ENCODE data around the gene TRIO. TPM values are rescaled to one million over a fixed set of nuclear protein-coding genes. Genes with fewer than 3 reads are reported as not detected.

The TRIO gene
- polyA plus RNA-seq, 12 donors = 152 to 272 (median 172) TPM; not detected in 1

GRCh38 chr5:14286574-14287421, 143.7 kb downstream of the TRIO start:
- no peak for DNase-seq

- peak; percentile 18 for DNase-seq
These were observed 149.9 kb downstream of the TRIO start for GRCh38 chr5:14292766-14293658.

DNA sequence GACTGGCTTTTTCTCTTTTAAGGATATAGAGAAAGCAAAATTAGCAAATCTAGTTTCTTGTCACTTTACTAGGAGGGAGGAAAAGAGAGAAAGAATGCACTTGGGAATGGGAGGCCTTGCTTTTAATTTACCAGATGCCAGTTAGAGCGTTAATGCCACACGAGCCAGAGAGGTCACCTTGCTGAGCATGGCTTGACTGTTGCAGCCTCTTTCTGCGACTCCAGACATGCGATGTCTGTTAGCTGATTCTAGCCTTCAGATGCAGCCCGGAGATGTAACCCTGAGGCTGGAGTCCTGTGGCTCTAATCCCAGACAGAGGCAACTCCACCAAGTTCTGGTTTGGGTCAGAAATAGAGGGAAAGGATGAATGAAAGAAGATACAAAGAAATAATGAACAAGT, 152.5 kb downstream of the TRIO start:
- DNase-seq = no peak

- no peak for DNase-seq
These were observed 153.6 kb downstream of the TRIO start for GRCh38 chr5:14296533-14297331.

GRCh38 chr5:14297697-14298096, 154.6 kb downstream of the TRIO start:
- DNase-seq = no peak

DNA sequence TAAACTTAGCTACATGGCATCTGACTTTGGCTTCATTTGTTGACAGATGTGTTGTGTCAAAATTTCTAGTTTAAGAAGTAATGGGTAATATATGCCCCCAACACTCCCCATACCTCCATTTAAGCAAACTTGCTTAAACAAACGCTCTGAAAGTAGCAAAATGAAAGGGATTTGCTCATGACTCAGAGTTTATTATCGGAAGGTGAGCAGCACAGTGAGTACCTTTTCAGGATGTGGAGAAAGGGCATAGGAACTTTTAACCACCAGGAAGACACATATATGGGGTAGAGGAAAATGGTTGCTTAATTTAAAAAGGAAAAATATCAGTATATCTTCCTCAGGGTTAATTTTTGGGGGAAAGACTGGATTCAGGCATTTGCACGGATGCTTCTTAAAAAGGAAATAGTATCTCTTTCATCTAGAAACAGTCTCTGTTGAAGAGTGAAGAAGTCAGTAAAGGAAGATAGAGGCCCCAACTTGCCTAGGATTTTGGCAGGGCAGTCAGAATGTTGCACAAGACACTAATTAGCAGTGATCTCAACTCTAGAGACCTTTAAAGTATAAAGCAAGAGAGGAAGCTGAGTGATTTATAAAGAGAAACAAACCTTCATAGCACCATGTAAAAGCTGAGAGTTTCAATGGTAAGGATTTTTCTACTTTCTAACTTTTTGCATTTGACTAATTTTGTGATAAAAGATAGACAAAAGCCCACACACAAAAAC, 155.1 kb downstream of the TRIO start:
- no peak for DNase-seq

DNA sequence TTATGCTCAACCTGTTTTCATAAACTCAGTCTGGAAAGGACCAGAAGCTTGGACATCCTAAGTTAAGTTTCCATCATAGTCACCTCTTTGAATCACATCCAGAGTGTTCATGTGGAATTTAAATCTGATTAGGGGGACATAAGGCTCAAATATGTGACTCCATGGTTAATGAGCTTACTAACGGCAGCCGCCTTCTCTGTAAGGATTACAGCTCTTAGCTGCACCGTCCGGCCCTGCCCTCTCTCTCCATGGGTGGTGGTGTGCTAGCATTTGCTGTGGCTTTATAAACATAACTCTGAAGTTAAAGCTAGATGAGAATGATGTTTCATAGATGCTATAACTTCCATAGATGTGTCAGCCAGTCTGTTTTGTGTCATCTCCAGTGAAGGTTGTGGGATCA, 156.5 kb downstream of the TRIO start:
- no peak for DNase-seq

DNA sequence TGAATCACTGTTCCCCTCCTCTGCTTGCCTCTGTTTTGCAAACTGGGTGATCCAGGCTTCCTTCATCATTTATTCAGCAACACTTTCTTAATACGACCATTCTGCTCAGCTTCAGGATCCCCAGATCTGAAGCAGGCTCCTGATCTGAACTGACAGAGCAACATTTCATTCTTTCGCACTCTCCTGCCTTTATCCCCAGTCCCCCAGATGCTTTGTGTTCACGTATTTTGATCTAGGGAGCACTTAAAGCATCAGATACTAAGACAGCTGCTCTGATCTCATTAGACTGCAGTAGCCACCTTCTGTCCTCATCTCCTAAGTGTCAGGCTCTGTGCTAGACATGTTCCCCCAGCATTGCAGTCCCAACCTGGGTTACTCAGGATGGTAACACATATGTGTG, 158.0 kb downstream of the TRIO start:
- DNase-seq = no peak

DNA sequence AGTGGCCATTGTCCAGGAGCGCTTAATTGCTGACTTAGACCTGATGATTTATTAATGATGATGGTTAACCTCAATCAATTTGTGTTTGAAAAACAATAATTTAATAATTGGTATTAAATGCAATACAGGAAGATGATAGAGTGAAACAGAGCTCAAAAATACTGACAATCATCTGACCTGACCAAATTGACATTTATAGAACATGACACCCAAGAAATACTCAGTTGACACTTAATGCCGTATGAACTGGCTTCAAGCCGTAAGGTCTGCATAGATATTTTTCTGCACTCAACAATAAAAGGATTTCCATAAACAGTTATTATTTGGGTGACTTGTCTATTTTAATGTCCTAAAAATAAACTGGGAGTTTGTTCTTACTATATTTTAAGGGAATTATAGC, 159.2 kb downstream of the TRIO start:
- DNase-seq = no peak

DNA sequence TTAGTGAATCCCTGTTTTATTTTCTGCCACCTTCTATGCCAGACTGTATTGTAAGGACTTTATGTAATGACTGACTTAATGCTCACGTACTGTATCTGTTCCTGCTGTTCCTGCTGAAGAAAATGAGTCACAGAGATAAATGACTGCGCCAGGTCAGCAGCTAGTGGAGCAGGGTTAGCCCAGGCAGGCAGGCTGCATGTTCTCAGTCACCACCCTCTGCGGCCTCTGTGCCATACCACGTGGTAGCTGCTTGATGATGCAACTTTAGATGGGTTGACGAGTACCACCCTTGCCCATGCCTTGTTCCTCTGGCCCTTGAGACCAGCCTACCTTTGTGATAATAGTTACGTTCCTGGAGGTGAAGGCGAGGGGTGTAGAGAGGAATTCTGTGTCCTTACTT, 161.9 kb downstream of the TRIO start:
- DNase-seq = no peak

DNA sequence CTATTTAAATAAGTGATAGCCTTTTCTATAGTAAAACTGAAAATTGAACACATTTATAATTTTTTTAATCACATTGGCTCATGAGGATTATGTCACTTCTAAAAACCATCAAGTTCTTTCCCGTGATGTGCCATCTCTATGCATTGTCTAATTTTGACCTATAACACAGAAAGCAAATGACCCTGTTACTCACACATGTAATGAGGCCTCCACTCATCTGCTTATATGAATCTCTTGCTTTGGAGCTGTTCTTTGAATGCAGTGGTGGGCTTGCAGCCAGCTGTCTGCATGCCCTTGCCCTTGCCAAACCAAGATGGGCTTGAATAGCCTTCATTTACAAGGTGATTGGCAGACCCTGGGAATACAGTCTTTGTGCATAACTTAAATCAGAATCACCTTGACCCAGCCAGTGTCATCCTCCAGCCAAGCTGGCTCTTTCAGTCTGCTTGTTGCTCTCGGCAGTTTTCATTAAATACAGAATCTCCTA, 163.2 kb downstream of the TRIO start:
- DNase-seq = no peak

GRCh38 chr5:14308384-14309154, 165.4 kb downstream of the TRIO start:
- no peak for DNase-seq

GRCh38 chr5:14309199-14309598, 166.1 kb downstream of the TRIO start:
- no peak for DNase-seq

- DNase-seq = no peak
These were observed 166.9 kb downstream of the TRIO start for GRCh38 chr5:14309878-14310531.

GRCh38 chr5:14310901-14311300, 167.8 kb downstream of the TRIO start:
- no peak for DNase-seq

GRCh38 chr5:14313986-14314690, 171.0 kb downstream of the TRIO start:
- no peak for DNase-seq

DNA sequence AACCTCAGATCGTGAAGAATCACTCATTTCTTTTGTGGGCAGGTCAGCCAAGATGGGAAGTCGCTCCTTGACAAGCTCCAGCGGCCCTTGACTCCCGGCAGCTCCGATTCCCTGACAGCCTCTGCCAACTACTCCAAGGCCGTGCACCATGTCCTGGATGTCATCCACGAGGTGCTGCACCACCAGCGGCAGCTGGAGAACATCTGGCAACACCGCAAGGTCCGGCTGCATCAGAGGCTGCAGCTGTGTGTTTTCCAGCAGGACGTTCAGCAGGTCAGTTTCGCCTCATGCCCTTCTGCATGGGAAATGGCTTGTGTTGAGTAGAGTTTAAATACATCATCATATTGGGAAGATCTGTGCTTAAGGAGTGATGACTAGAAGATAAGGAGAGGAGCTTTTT, 173.3 kb downstream of the TRIO start:
- no peak for DNase-seq

DNA sequence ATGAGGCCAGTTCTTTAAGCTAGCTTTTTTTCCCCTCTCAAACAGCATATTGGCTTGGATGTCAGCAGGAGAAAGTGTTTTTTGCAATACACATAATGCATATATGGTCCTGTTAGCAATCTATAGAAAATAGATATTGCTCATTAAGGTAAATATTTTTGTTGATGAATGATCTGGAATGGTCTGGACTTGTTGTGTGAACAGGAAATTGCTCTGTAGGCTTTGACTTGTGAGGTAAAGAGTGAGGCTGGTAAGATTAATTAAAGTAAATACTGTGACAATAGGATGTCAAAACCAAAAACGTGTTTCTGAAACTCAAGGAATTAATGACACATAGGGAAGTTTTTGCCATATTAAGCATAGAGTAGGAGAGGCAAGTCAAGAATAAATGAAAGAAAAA, 176.0 kb downstream of the TRIO start:
- DNase-seq = no peak

- DNase-seq = no peak
These were observed 178.8 kb downstream of the TRIO start for GRCh38 chr5:14321936-14322335.
